Tibial artery (tissue), 4 donors: Measurements from ENCODE around the gene AFF3.

Source experiments
- DNase-seq, 2 donors: peaks; one replicate each; pipeline ENCODE4 v3.0.0-alpha.2; 2019
- H3K27ac ChIP-seq, 2 donors: fragments of 200-600 bp; sonication (generic) in 1 of 2; 1 replicate in 1 of 2; 2 replicates in 1 of 2; pipeline ENCODE4 v1.5.1; 2018 to 2019; ENCODE audit warnings: mild to moderate bottlenecking in 1 of 2
- H3K27me3 ChIP-seq, 2 donors: fragments of 200-600 bp; sonication (generic) in 1 of 2; one replicate each; pipeline versions ENCODE4 v1.5.1 to v1.6.0; 2016 to 2019
- H3K36me3 ChIP-seq, 3 donors: fragments of 200-600 bp; sonication (generic) in 2 of 3; one replicate each; pipeline ENCODE4 v1.5.1; 2016 to 2019; ENCODE audit warnings: mild to moderate bottlenecking in 2 of 3
- H3K4me1 ChIP-seq, 4 donors: fragments of 200-600 bp; sonication (generic) in 2 of 4; 1 replicate in 3 of 4; 2 replicates in 1 of 4; pipeline ENCODE4 v1.5.1; 2016 to 2019
- H3K4me3 ChIP-seq, 2 donors: fragments of 200-600 bp; sonication (generic) in 1 of 2; 1 replicate in 1 of 2; 2 replicates in 1 of 2; pipeline ENCODE4 v1.5.1; 2018 to 2019; ENCODE audit warnings: mild to moderate bottlenecking in 2 of 2
- H3K9me3 ChIP-seq, 3 donors: fragments of 200-600 bp; sonication (generic) in 1 of 3; one replicate each; pipeline ENCODE4 v1.5.1; 2016 to 2019
- intact Hi-C: fragments of 100-400 bp; cut with DNase I; formaldehyde crosslinking; loops from one replicate; pipeline ENCODE4 v1.15.0; 2023; ENCODE audit warnings: low total_unique reads
- TF ChIP-seq, protein P1 (sequence below), 2 experiments: fragments of 200-600 bp in 1 of 2; fragments of 450-650 bp in 1 of 2; IDR thresholded peaks; one replicate each; pipeline ENCODE4 v1.5.1; 2017 to 2019; ENCODE audit warnings: antibody characterized with exemption in 2 of 2, mild to moderate bottlenecking in 1 of 2, moderate library complexity in 1 of 2

Gene AFF3

DNA sequence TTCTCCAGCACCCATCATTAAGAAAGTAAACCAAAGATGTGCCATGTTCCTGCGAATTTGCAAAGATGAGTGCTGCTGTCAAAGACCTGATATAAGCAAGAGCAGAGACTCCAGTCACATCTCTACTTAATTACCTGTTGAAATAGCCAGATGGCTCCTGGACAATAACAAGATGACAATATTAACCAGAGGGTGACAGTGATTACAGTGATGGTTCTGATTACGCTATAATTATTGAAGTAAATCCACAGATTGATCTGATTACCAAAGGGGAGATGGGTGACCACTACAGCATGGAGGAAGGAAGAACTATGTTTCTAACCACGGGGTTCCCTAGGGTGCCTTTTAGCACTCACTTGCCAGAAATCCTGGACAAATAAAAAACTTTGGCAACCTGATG, 36.5 kb upstream of the AFF3 start:
- H3K36me3 ChIP-seq, result no peaks in the 10 kb centered on the region
- no peak overlapping the region for H3K27ac ChIP-seq
- no peaks in the 10 kb centered on the region for H3K27me3 ChIP-seq
- intact Hi-C loops, result no loop called here
- H3K4me1 ChIP-seq, result peaks cover 0 to 5% (median 0%) of the 10 kb centered on the region in 4 donors
- TF ChIP-seq, protein P1, sequence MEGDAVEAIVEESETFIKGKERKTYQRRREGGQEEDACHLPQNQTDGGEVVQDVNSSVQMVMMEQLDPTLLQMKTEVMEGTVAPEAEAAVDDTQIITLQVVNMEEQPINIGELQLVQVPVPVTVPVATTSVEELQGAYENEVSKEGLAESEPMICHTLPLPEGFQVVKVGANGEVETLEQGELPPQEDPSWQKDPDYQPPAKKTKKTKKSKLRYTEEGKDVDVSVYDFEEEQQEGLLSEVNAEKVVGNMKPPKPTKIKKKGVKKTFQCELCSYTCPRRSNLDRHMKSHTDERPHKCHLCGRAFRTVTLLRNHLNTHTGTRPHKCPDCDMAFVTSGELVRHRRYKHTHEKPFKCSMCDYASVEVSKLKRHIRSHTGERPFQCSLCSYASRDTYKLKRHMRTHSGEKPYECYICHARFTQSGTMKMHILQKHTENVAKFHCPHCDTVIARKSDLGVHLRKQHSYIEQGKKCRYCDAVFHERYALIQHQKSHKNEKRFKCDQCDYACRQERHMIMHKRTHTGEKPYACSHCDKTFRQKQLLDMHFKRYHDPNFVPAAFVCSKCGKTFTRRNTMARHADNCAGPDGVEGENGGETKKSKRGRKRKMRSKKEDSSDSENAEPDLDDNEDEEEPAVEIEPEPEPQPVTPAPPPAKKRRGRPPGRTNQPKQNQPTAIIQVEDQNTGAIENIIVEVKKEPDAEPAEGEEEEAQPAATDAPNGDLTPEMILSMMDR (IDR thresholded peaks at IDR 0.05), result no peak
- no peak for DNase-seq
- H3K4me3 ChIP-seq, result no peak overlapping the region
- H3K9me3 ChIP-seq, result no peaks in the 10 kb centered on the region

DNA sequence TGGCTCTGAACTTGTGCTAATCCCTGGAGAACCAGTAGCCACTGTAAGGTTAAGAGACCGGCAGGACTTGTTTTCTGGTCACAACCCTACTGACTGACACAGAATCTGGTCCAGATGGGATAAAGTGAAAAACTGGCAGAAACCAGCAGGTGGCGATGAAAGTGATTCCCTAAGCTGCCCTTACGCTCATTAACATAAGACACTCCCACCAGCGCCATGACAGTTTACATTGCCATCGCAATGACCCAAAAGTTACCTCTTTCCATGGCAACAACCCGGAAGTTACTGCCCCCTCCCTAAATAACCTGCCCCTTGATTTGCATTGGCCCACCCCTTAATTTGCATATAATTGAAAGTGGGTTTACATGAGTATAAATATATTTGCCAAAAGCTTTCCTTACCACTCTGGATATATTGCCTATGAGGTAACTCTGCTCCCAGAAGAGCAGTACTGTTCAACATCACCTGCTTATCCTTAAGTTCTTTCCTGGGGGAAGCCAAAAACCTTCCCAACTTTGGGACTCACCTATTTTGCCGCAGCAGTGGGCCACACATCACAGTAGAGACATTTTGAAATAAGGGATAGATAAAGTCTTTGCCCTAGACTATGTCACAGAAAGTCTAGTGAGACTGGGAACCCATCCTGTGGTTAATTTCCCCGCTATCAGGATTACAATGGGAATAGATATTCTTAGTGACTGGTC, 35.8 kb upstream of the AFF3 start:
- TF ChIP-seq, protein P1 (IDR thresholded peaks at IDR 0.05), result peak in 1 of 2 experiments; percentile 15
- intact Hi-C loops, result no loop called here
- Histone ChIP-seq H3K4me3 (no peak overlapping the region), H3K4me1 (peaks cover 0 to 9% (median 0%) of the 10 kb centered on the region in 4 donors), H3K9me3 (no peaks in the 10 kb centered on the region), H3K36me3 (no peaks in the 10 kb centered on the region), H3K27ac (no peak overlapping the region), H3K27me3 (no peaks in the 10 kb centered on the region)
- no peak for DNase-seq

DNA sequence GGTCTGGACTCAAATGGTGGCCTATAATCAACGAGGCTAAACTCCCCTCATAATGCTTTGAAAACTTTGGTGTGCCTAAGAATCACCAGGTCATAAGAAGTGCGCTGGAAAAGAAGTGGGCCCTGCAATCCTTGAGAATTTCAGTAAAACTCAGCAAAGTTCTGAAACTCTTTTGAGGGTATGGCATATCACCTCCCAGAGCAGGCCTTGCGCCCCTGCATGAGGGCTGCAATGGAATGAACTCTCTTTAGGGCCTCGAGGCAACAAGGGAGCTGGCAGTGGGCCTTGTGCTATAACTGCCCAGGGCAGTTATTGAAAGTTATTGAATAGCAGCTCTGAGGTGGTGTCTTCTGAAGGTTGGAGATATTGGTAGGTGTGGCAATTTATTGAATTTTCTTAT, 34.5 kb upstream of the AFF3 start:
- no peaks in the 10 kb centered on the region for H3K36me3 ChIP-seq
- no peaks in the 10 kb centered on the region for H3K9me3 ChIP-seq
- H3K27ac ChIP-seq, result no peak overlapping the region
- intact Hi-C loops, result no loop called here
- DNase-seq, result no peak
- TF ChIP-seq, protein P1 (IDR thresholded peaks at IDR 0.05), result no peak
- H3K27me3 ChIP-seq, result no peaks in the 10 kb centered on the region
- H3K4me1 ChIP-seq, result peaks cover 0 to 9% (median 0%) of the 10 kb centered on the region in 4 donors
- H3K4me3 ChIP-seq, result no peak overlapping the region

DNA sequence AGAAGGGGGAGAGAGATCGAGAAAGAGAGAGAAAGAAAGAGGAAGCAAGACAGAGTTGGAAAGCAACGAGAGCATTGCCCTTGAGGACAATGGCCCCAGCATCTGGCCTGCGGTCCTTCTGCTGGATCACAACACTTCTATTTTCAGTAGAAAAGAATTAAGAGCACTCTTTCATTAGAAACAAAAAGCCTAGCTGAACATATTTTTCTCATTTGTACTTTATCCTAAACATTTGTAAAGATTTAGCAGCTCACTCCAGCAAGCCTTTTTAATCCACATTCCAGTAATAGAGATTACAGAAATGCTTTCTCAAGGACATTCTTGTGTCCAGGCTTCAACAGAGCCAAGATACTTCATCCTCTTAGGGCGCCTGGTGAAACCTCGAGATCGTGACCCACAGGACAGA, 31.6 kb upstream of the AFF3 start:
- Histone ChIP-seq H3K4me3 (no peak overlapping the region), H3K36me3 (no peaks in the 10 kb centered on the region), H3K27ac (no peak overlapping the region), H3K4me1 (peaks cover 0 to 9% (median 0%) of the 10 kb centered on the region in 4 donors), H3K9me3 (no peaks in the 10 kb centered on the region), H3K27me3 (no peaks in the 10 kb centered on the region)
- TF ChIP-seq, protein P1 (IDR thresholded peaks at IDR 0.05), result no peak
- intact Hi-C loops, result no loop called here
- no peak for DNase-seq

DNA sequence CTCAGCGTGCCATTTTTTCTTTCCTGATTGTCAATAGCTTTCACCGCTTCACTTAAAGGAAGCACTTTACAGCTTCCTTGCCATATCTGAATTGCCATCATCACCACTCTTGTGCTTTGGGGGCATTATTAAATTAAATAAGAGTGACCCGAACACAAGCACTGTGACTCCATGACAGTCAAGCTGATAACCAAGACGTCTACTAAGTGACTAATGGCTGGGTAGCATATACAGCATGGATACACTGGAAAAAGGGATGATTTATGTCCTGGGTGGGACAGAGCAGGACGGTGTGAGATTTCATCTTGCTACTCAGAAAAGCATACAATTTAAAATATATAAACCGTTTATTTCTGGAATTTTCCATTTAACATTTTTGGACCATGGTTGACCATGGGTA, 24.3 kb upstream of the AFF3 start:
- Histone ChIP-seq H3K9me3 (no peaks in the 10 kb centered on the region), H3K36me3 (no peaks in the 10 kb centered on the region), H3K4me1 (peaks cover 0 to 6% (median 0%) of the 10 kb centered on the region in 4 donors), H3K27me3 (no peaks in the 10 kb centered on the region), H3K4me3 (no peak overlapping the region), H3K27ac (no peak overlapping the region)
- intact Hi-C loops, result no loop called here
- TF ChIP-seq, protein P1 (IDR thresholded peaks at IDR 0.05), result no peak
- no peak for DNase-seq
